ENCODE results near the gene ARL15.

GRCh38 chr5:53915120-53915519, 395.3 kb downstream of the ARL15 start:
- TF ChIP-seq CTCF (conservative IDR thresholded peaks at IDR 0.05; ENCODE audit: low read depth, low read length) (no peak), EZH2 (IDR thresholded peaks at IDR 0.05; ENCODE audit: borderline replicate concordance, low read depth, low read length, poor library complexity, severe bottlenecking) (no peak)
